SK-N-SH (cell line): ENCODE measurements around the gene ARID1B. TPM values are rescaled to one million over a fixed set of nuclear protein-coding genes. Genes with fewer than 3 reads are reported as not detected.

Experiments
- CTCF ChIA-PET: fragments of 300-600, 350-600 bp; formaldehyde crosslinking; extraction: SDS; loops from one replicate; lab custom pipeline; 2021; lab: Yijun Ruan, JAX
- POLR2A ChIA-PET: fragments of 350-600 bp; sonication (Branson Sonifier 250); formaldehyde crosslinking; extraction: SDS; loops from one replicate; lab custom pipeline; 2020; ENCODE audit warnings: antibody characterized with exemption, inconsistent platforms; lab: Yijun Ruan, JAX
- DNase-seq: peaks from one replicate; pipeline ENCODE4 v3.0.0; 2012
- H2AFZ ChIP-seq: fragments of 200-600 bp; sonication (generic); 2 replicates; pipeline ENCODE4 v1.8.1; 2016; ENCODE audit warnings: antibody characterized with exemption, mild to moderate bottlenecking, low read depth
- H3F3A ChIP-seq: fragments of 200-600 bp; sonication (generic); replicated peaks from 2 replicates; pipeline ENCODE3; 2016; ENCODE audit warnings: antibody characterized with exemption, mild to moderate bottlenecking; ENCODE audit not compliant: insufficient read depth
- H3K27ac ChIP-seq, 2 experiments: fragments of 200-500 bp in 1 of 2; fragments of 200-600 bp in 1 of 2; sonication (Bioruptor generic) in 1 of 2; sonication (generic), shearing (Covaris generic) in 1 of 2; 2 replicates each; pipeline versions ENCODE4 v1.5.1 to v1.6.1; 2014 to 2016; ENCODE audit warnings: low read depth in 2 of 2, inconsistent platforms in 1 of 2, low read length in 1 of 2, mild to moderate bottlenecking in 1 of 2, mixed read lengths in 1 of 2
- H3K27me3 ChIP-seq: fragments of 200-600 bp; sonication (generic), shearing (Covaris generic); 2 replicates; pipeline ENCODE4 v1.6.1; 2016; ENCODE audit warnings: mixed run types; ENCODE audit not compliant: insufficient read depth
- H3K36me3 ChIP-seq, 2 experiments: fragments of 200-500 bp in 1 of 2; fragments of 200-600 bp in 1 of 2; sonication (Bioruptor generic) in 1 of 2; sonication (generic) in 1 of 2; replicated peaks in 1 of 2; 2 replicates each; pipeline versions ENCODE3 to v1.5.1; 2014 to 2016; ENCODE audit warnings: low read length in 1 of 2, mild to moderate bottlenecking in 1 of 2; ENCODE audit not compliant: insufficient read depth in 2 of 2, control insufficient read depth in 1 of 2
- H3K4me1 ChIP-seq, 2 experiments: fragments of 200-500 bp in 1 of 2; fragments of 200-600 bp in 1 of 2; sonication (Bioruptor generic) in 1 of 2; sonication (generic), shearing (Covaris generic) in 1 of 2; 2 replicates each; pipeline versions ENCODE4 v1.5.1 to v1.6.1; 2014 to 2016; ENCODE audit warnings: low read depth in 1 of 2, low read length in 1 of 2, mixed run types in 1 of 2; ENCODE audit not compliant: insufficient read depth in 2 of 2, control insufficient read depth in 1 of 2
- H3K4me2 ChIP-seq: fragments of 200-600 bp; sonication (generic), shearing (Covaris generic); 2 replicates; pipeline ENCODE4 v1.6.1; 2017; ENCODE audit warnings: mixed run types
- H3K4me3 ChIP-seq, 2 experiments: fragments of 200-500 bp in 1 of 2; fragments of 200-600 bp in 1 of 2; sonication (Bioruptor generic) in 1 of 2; sonication (generic), shearing (Covaris generic) in 1 of 2; 2 replicates each; pipeline versions ENCODE4 v1.5.1 to v1.8.1; 2014 to 2016; ENCODE audit warnings: low read depth in 2 of 2, inconsistent platforms in 1 of 2, low read length in 1 of 2, mild to moderate bottlenecking in 1 of 2, mixed read lengths in 1 of 2, moderate library complexity in 1 of 2
- H3K79me2 ChIP-seq: fragments of 200-600 bp; sonication (generic); 2 replicates; pipeline ENCODE4 v1.8.1; 2017; ENCODE audit warnings: mild to moderate bottlenecking; ENCODE audit not compliant: insufficient read depth
- H3K9ac ChIP-seq: fragments of 200-600 bp; sonication (generic); 2 replicates; pipeline ENCODE4 v1.6.1; 2017; ENCODE audit warnings: mixed run types
- H3K9me2 ChIP-seq: fragments of 200-600 bp; sonication (generic); 2 replicates; pipeline ENCODE4 v1.6.1; 2017; ENCODE audit warnings: mixed run types
- H3K9me3 ChIP-seq: fragments of 200-600 bp; sonication (generic); 2 replicates; pipeline ENCODE4 v1.6.1; 2017; ENCODE audit warnings: mixed run types, mild to moderate bottlenecking, moderate library complexity
- H4K20me1 ChIP-seq: fragments of 200-600 bp; sonication (generic); 2 replicates; pipeline ENCODE4 v1.6.1; 2017; ENCODE audit warnings: mild to moderate bottlenecking, mixed run types; ENCODE audit not compliant: insufficient read depth
- CHD2 ChIP-seq: fragments of 150-350 bp; IDR thresholded peaks from 2 replicates; pipeline ENCODE4 v1.6.1; 2018; ENCODE audit warnings: low read length; ENCODE audit not compliant: partially characterized antibody
- ELF1 ChIP-seq: IDR thresholded peaks from 2 replicates; pipeline ENCODE4 v1.4.0; 2012
- EZH2phosphoT487 ChIP-seq: fragments of 200-600 bp; sonication (generic); IDR thresholded peaks from 2 replicates; pipeline ENCODE4 v1.6.1; 2017; ENCODE audit warnings: low read depth, mixed run types, mild to moderate bottlenecking, antibody characterized with exemption, moderate library complexity, borderline replicate concordance
- FOXJ3 ChIP-seq: sonication (generic); formaldehyde crosslinking; IDR thresholded peaks from 2 replicates; pipeline ENCODE4 v1.5.1; 2020; ENCODE audit warnings: mild to moderate bottlenecking, missing genetic modification reagents
- GATA2 ChIP-seq: sonication (generic); formaldehyde crosslinking; IDR thresholded peaks from 2 replicates; pipeline ENCODE4 v1.5.0; 2020; ENCODE audit warnings: mild to moderate bottlenecking, missing genetic modification reagents
- IRF3 ChIP-seq: fragments of 150-350 bp; IDR thresholded peaks from 2 replicates; pipeline ENCODE4 v1.6.1; 2016; ENCODE audit warnings: mild to moderate bottlenecking, low read depth, low read length
- JUND ChIP-seq: IDR thresholded peaks from 2 replicates; pipeline ENCODE4 v1.4.0; 2012
- MEF2A ChIP-seq: IDR thresholded peaks from 2 replicates; pipeline ENCODE4 v1.4.0; 2012; ENCODE audit warnings: low read depth, borderline replicate concordance
- MXI1 ChIP-seq: IDR thresholded peaks from 2 replicates; pipeline ENCODE4 v1.6.1; 2012; ENCODE audit warnings: mild to moderate bottlenecking, low read depth, low read length, improper control_type of control experiment
- POLR2AphosphoS5 ChIP-seq: IDR thresholded peaks from 2 replicates; pipeline ENCODE4 v1.6.1; 2012; ENCODE audit warnings: low read depth, low read length
- RAD21 ChIP-seq: IDR thresholded peaks from 2 replicates; pipeline ENCODE4 v1.6.1; 2012; ENCODE audit warnings: mild to moderate bottlenecking, low read length
- RFX5 ChIP-seq: IDR thresholded peaks from 2 replicates; pipeline ENCODE4 v1.6.1; 2012; ENCODE audit warnings: mild to moderate bottlenecking, improper control_type of control experiment, low read length
- TCF12 ChIP-seq: IDR thresholded peaks from 2 replicates; pipeline ENCODE4 v1.4.0; 2012
- TEAD4 ChIP-seq: IDR thresholded peaks from 2 replicates; pipeline ENCODE4 v1.4.0; 2012; ENCODE audit warnings: mild to moderate bottlenecking, borderline replicate concordance; ENCODE audit not compliant: insufficient read depth
- USF2 ChIP-seq: fragments of 150-350 bp; IDR thresholded peaks from 2 replicates; pipeline ENCODE4 v1.6.1; 2017; ENCODE audit warnings: antibody characterized with exemption, low read length, low read depth, borderline replicate concordance
- YY1 ChIP-seq: IDR thresholded peaks from 2 replicates; pipeline ENCODE4 v1.4.0; 2012; ENCODE audit warnings: low read depth, mild to moderate bottlenecking
- ZBTB33 ChIP-seq: IDR thresholded peaks from 2 replicates; pipeline ENCODE4 v1.4.0; 2012; ENCODE audit warnings: low read depth, borderline replicate concordance
- WGBS: methylation state at CpG from one replicate; pipeline ENCODE4 v1.1.6; 2017; ENCODE audit warnings: low lambda C conversion rate; 5-methylcytosine and 5-hydroxymethylcytosine counted together
- polyA plus RNA-seq, 3 experiments: library from polyadenylated mRNA; depleted of rRNA; stranded (reverse); fragments of >200 nt; gene quantifications; 2 replicates each; pipeline ENCODE4 v1.2.3, GENCODE V29; 2012

ARID1B gene
- polyA plus RNA-seq, 1 of the 3 experiments (the other 2 are of a cell fraction), result 13.6 TPM

- TF ChIP-seq ZBTB33, result no peak
- no peak for TF ChIP-seq GATA2 (CRISPR knock-in tag)
Observed at GRCh38 chr6:157205473-157206358, 428.5 kb downstream of the ARID1B start (continued).

- Histone ChIP-seq H3K4me2 (no peak overlapping the region), H3K27ac (no peak overlapping the region), H3K9me3 (no peaks in the 10 kb centered on the region), H3K9me2 (no peaks in the 10 kb centered on the region), H2AFZ (no peak overlapping the region), H3K79me2 (no peaks in the 10 kb centered on the region)
- DNase-seq, result no peak
- CTCF ChIA-PET, result interaction anchor here (1.3 kb wide), 1 partner anchor 8 kb away, joined by 3 read pairs; no protein-coding TSS in a partner anchor
- TF ChIP-seq FOXJ3 (CRISPR knock-in tag) (no peak), IRF3 (no peak), RAD21 (no peak), ELF1 (no peak), EZH2phosphoT487 (no peak), MXI1 (no peak), USF2 (no peak), GATA2 (CRISPR knock-in tag) (no peak), RFX5 (no peak), JUND (no peak), YY1 (no peak), POLR2AphosphoS5 (no peak), TCF12 (no peak), CHD2 (no peak), TEAD4 (no peak), MEF2A (no peak), ZBTB33 (no peak)
- TF ChIP-seq, all 33 proteins: peak for 0
- POLR2A ChIA-PET, result no interaction called here
- no peak overlapping the region for H3K9ac ChIP-seq
- H3K36me3 ChIP-seq, result peaks cover 34 to 73% of the 10 kb centered on the region in 2 experiments
- WGBS, result 97% methylated on average over 23 of the region's 23 CpGs
- H3K27me3 ChIP-seq, result no peaks in the 10 kb centered on the region
- no peaks in the 10 kb centered on the region for H3K4me1 ChIP-seq
- no peak overlapping the region for H3K4me3 ChIP-seq
- H3F3A ChIP-seq, result no peaks in the 10 kb centered on the region
- no peaks in the 10 kb centered on the region for H4K20me1 ChIP-seq
Observed at GRCh38 chr6:157206359-157206815, 429.2 kb downstream of the ARID1B start.
